HG03039 (cell line): ENCODE results near the gene KCNJ6.

Source experiments
- ATAC-seq: cut with Tn5 transposase; IDR thresholded peaks from one replicate; pipeline ENCODE4 v1.9.1; 2021; ENCODE audit warnings: mild to moderate bottlenecking, moderate library complexity; ENCODE audit not compliant: unreplicated experiment

Gene KCNJ6

DNA sequence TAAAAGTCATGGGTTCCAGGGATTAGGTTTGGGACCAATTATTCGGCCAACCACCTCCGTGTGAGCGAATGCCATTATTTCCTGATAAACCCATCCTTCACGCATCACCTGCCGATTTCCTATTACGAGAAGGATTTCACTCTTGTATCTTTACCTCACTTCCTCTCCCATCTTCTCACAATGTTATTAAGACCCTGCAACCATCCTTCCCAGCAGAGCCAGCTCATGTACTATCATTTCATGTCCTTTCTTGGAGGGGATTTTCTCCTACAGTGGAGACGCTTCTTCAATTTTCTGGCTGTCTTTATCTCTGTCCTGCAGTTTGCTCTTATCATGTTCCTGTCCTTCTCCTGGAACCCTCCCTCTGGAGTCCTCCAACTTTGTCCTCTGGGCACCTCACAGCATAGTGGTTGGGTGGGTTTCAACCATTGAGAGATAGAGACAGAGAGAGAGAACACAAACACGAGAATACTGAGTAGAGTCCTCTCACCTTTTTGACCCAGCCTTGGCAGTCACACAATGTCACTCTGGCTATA, 357.5 kb downstream of the KCNJ6 start:
- ATAC-seq: no peak
